Chondrocyte (in vitro differentiated cells): ENCODE results near the gene RYR2. TPM values are rescaled to one million over a fixed set of nuclear protein-coding genes. Genes with fewer than 3 reads are reported as not detected.

Experiments
- DNase-seq: peaks from one replicate; pipeline ENCODE4 v3.0.0; 2021; ENCODE audit warnings: mixed read lengths, low spot score
- H3K27ac Mint-ChIP-seq: one replicate; pipeline ENCODE4 v1.8.0; 2021; ENCODE audit warnings: mild to moderate bottlenecking, moderate library complexity, mixed read lengths; ENCODE audit not compliant: unreplicated experiment
- H3K27me3 Mint-ChIP-seq: 2 replicates; pipeline ENCODE4 v1.8.0; 2021; ENCODE audit warnings: low read depth, mixed read lengths
- H3K36me3 Mint-ChIP-seq: 2 replicates; pipeline ENCODE4 v1.8.0; 2021; ENCODE audit warnings: low read depth, mixed read lengths
- H3K4me1 Mint-ChIP-seq: 2 replicates; pipeline ENCODE4 v1.8.0; 2021; ENCODE audit warnings: low read depth, mild to moderate bottlenecking, mixed read lengths
- H3K4me3 Mint-ChIP-seq: one replicate; pipeline ENCODE4 v1.8.0; 2021; ENCODE audit warnings: mild to moderate bottlenecking, moderate library complexity, mixed read lengths; ENCODE audit not compliant: unreplicated experiment
- H3K9me3 Mint-ChIP-seq: 2 replicates; pipeline ENCODE4 v1.8.0; 2021; ENCODE audit warnings: low read depth, mixed read lengths
- CTCF ChIP-seq: fragments of 200-600 bp; sonication (generic); IDR thresholded peaks from 2 replicates; pipeline ENCODE4 v1.5.0; 2021; ENCODE audit warnings: antibody characterized with exemption, mild to moderate bottlenecking, moderate library complexity
- total RNA-seq: library from RNA; stranded (reverse); gene quantifications from 3 replicates; pipeline ENCODE4 v1.2.1, GENCODE V29; 2021

The RYR2 gene
- total RNA-seq, 1 donor from 2014 or later: 0.12 TPM

DNA sequence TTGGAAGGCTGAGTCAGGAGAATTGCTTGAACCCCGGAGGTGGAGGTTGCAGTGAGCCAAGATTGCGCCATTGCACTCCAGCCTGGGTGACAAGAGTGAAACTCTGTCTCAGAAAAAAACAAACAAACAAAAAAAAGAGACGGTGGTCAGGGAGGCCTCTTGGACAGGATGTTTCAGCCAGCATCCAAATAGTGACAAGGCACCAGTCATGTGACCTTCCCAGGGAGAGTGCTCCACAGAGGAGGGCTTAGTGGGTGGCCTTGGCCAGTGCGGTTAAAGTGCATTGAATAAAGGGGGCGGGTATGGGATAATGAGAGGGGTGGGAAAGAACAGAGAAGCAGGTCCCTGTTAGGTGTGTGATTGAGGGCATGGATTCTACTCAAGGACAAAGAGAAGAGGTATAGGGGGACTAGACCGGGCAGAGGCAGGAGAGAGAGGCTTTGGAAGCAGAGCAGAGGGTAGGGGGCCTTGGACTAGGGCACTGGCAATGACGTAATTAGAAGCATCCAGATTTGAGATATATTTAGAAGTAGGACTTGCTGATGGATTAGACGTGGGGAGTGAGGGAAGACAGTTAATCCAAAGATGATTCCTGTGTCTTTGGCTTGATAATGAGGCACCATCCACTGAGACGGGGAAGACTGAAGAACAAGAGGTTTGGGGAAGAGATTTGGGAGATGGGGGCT lies 12.0 kb upstream of the RYR2 start:
- peaks cover 7% of the 10 kb centered on the region for H3K27me3 Mint-ChIP-seq
- peaks cover 3% of the 10 kb centered on the region for H3K36me3 Mint-ChIP-seq
- peaks cover 6% of the 10 kb centered on the region for H3K9me3 Mint-ChIP-seq
- peak overlapping the region; percentile 57 for H3K27ac Mint-ChIP-seq
- no peak for DNase-seq
- H3K4me1 Mint-ChIP-seq: peaks cover 15% of the 10 kb centered on the region
- no peak for TF ChIP-seq CTCF
- no peak overlapping the region for H3K4me3 Mint-ChIP-seq

GRCh38 chr1:237031480-237031879 lies 10.5 kb upstream of the RYR2 start:
- no peak for DNase-seq
- TF ChIP-seq CTCF: no peak

DNA sequence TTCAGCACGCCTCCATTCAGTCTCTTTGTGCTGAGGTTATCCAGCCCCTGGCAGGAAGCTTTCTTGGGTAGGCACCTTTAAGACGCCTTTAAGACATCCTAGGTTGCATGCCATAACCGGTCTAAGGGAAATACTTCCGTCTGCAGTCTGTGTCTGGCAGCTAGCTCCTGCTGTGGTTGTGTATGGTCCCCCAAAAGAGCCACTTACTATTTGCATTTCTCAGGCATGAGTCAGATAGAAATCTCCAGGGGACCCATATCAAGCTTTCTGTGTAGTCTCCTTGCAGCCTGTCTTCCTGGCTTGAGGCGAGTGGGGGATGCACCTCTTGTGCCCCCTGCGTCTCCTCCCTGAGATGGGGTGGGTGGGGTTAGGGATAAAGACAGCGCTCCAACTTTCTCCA lies 10.0 kb upstream of the RYR2 start:
- H3K9me3 Mint-ChIP-seq: no peaks in the 10 kb centered on the region
- H3K27me3 Mint-ChIP-seq: peaks cover 7% of the 10 kb centered on the region
- no peaks in the 10 kb centered on the region for H3K36me3 Mint-ChIP-seq

More at GRCh38 chr1:237031480-237031879, 10.5 kb upstream of the RYR2 start:
- H3K27me3 Mint-ChIP-seq: peaks cover 7% of the 10 kb centered on the region
- no peaks in the 10 kb centered on the region for H3K9me3 Mint-ChIP-seq
- H3K27ac Mint-ChIP-seq: peak overlapping the region; percentile 50
- no peaks in the 10 kb centered on the region for H3K36me3 Mint-ChIP-seq
- H3K4me3 Mint-ChIP-seq: peak overlapping the region; percentile 10
- peaks cover 15% of the 10 kb centered on the region for H3K4me1 Mint-ChIP-seq

GRCh38 chr1:237033061-237033460 lies 8.9 kb upstream of the RYR2 start:
- Mint-ChIP-seq H3K4me3 (no peak overlapping the region), H3K36me3 (no peaks in the 10 kb centered on the region), H3K4me1 (peaks cover 15% of the 10 kb centered on the region), H3K27ac (no peak overlapping the region), H3K27me3 (peaks cover 6% of the 10 kb centered on the region), H3K9me3 (no peaks in the 10 kb centered on the region)
- no peak for DNase-seq
- TF ChIP-seq CTCF: no peak

More for the DNA sequence above, 10.0 kb upstream of the RYR2 start:
- H3K4me1 Mint-ChIP-seq: peaks cover 15% of the 10 kb centered on the region
- DNase-seq: no peak
- H3K4me3 Mint-ChIP-seq: peak overlapping the region; percentile 10
- H3K27ac Mint-ChIP-seq: peak overlapping the region; percentile 50
- no peak for TF ChIP-seq CTCF

DNA sequence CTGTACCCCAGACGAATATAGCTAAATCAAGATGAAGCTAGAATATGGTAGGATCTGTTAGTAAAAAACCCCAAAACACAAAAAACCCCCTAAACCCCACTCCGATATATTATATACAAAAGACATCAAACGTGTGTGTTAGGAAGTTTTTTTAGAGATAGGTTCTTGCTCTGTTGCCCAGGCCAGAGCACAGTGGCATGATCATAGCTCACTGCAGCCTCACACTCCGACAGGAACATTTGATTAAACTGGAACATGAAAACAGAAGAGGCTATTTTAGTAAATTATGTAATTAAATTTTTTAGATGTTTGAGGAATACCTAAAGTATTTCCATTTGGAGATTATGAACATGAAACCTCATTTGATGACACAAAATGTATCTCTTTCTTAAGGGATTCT lies 8.2 kb upstream of the RYR2 start:
- no peak overlapping the region for H3K4me3 Mint-ChIP-seq
- H3K9me3 Mint-ChIP-seq: no peaks in the 10 kb centered on the region
- no peak for TF ChIP-seq CTCF
- peaks cover 13% of the 10 kb centered on the region for H3K27me3 Mint-ChIP-seq
- no peaks in the 10 kb centered on the region for H3K36me3 Mint-ChIP-seq
- H3K27ac Mint-ChIP-seq: no peak overlapping the region
- no peak for DNase-seq
- H3K4me1 Mint-ChIP-seq: peaks cover 15% of the 10 kb centered on the region
